ENCODE data around the gene HTR5A.
"Not testable (repeated sequence)": the region's sequence is repeated elsewhere in the genome, so short reads cannot be mapped to it uniquely, and the experiment has no call there.

The HTR5A gene

GRCh38 chr7:155069992-155070751, at the start of gene HTR5A:
HTR5A (plus strand) TSS chr7:155070324; CDS start chr7:155070900, 576 bp downstream.
- peak; percentile 76 for DNase-seq (ENCODE audit: low spot score)

- DNase-seq (ENCODE audit: low spot score), result no peak
Measured at GRCh38 chr7:155020996-155021395, 49.1 kb upstream of the HTR5A start.

DNA sequence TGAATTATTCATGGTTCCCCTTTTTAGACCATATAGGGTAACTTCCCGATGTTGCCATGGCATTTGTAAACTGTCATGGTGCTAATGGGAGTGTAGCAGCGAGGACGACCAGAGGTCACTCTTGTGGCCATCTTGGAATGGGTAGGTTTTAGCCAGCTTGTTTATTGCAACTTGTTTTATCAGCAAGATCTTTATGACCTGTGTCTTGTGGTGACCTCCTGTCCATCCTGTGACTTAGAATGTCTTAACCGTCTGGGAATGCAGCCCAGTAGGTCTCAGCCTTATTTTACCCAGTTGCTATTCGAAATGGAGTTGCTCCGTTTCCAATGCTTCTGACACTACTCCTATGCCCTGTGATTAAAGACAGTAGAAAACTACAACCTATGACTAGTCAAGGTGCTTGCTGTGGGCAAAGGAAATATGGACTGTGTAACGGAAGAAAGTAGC, 48.4 kb upstream of the HTR5A start:
- no peak for DNase-seq (ENCODE audit: low spot score)

DNA sequence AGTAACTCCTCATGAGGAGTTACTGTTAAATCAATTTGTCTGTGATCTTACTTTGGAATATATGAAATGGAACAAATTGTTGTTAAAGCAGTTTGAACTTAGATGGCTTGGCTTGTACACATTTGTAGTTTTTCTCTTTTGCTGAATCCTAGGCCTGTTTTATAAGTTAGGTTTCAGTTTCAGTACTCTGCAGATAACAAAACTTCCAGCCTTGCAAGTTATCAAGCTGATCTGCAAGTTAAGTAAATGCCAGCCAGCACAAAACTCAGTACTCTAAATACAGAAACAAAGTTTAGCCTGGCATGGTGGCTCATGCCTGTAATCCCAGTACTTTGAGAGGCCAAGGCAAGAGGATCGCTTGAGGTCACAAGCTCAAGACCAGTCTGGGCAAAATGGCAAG, 42.2 kb upstream of the HTR5A start:
- DNase-seq (ENCODE audit: low spot score), result no peak

DNA sequence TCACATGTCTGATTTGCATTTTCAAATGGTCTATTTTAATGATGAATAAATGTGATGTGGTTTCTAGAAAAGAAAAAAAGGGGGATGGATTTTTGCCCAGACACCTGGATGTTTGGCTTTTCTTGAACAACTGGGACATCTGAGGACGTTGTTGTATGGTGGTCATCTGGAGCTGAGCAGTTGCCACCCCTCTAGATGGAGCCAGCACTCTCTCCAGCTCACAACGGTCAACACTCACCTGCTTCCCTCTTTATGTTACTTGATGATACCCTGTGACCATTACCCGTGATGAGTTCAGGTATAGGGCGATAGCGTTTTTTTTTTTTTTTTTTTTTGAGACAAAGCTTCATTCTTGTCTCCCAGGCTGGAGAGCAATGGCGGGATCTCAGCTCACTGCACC, 37.1 kb upstream of the HTR5A start:
- DNase-seq (ENCODE audit: low spot score), result no peak

DNA sequence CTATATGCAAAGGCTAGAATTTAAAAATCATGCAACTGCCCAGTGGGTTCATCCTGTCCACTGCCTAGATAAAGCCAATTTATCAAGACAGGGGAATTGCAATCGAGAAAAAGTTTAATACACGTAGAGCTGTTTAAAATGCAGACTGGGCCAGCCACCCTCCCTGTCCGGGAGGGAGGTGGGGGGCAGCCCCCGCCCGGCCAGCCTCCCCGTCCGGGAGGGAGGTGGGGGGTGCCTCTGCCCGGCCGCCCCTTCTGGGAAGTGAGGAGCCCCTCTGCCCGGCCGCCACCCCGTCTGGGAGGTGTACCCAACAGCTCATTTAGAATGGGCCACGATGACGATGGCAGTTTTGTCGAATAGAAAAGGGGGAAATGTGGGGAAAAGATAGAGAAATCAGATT, 35.6 kb upstream of the HTR5A start:
- not testable (repeated sequence) for DNase-seq (ENCODE audit: low spot score)

DNA sequence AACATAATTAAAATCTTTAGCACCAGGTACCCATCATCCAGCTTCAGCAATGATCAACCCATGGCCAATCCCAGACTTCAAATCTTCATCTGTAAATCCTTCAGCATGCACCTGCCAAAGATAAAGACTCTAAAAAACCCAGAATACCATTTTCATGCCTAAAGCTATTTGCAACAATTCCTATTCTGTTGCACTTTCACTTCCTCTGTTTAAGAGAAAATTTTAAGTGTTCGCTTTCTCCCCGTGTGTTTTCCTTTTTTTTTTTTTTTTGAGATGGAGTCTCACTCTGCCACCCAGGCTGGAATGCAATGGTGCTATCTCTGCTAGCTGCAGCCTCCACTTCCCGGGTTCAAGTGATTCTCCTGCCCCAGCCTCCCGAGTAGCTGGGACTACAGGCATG, 31.8 kb upstream of the HTR5A start:
- no peak for DNase-seq (ENCODE audit: low spot score)

- no peak for DNase-seq (ENCODE audit: low spot score)
Measured at GRCh38 chr7:155043756-155044155, 26.4 kb upstream of the HTR5A start.

DNA sequence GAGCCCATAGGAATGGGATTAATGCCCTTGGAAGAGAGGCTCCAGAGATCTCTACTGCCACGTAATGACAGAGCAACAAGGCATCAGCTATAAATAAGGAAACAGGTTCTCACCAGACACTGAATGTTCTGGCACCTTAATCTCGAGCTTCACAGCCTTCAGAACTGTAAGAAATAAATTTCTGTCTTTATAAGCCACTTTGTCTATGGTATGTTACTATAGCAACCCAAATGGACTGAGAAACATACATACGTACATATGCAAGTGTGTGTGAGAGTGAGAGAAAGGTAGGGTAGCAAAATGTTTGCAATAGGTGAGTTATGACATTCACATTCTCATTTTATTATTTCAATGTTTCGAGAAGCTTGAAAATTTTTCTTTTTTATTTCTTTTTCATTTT, 22.1 kb upstream of the HTR5A start:
- no peak for DNase-seq (ENCODE audit: low spot score)

GRCh38 chr7:155051355-155051754, 18.8 kb upstream of the HTR5A start:
- no peak for DNase-seq (ENCODE audit: low spot score)

GRCh38 chr7:155053002-155053401, 17.1 kb upstream of the HTR5A start:
- DNase-seq (ENCODE audit: low spot score), result no peak

- DNase-seq (ENCODE audit: low spot score), result no peak
Measured at GRCh38 chr7:155054761-155055160, 15.4 kb upstream of the HTR5A start.

DNA sequence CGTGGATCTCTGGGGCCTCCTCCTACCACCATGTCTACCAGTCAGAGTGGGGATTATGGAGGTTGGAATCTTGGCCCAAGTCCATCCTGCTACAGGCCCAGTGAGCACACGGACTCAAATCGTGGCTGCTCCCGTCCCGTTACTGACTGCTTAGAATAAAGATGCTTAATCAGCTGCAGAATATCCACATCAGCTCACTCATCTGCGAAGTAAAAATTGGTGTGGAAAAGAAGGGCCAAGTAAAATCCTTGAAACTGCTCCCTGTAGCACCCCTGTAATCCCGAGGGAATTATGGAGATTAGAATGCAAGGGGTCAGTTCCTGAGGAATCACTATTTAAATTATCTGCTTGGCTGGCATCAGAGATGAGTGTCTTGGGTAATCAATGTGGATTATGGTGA, 13.0 kb upstream of the HTR5A start:
- no peak for DNase-seq (ENCODE audit: low spot score)

DNA sequence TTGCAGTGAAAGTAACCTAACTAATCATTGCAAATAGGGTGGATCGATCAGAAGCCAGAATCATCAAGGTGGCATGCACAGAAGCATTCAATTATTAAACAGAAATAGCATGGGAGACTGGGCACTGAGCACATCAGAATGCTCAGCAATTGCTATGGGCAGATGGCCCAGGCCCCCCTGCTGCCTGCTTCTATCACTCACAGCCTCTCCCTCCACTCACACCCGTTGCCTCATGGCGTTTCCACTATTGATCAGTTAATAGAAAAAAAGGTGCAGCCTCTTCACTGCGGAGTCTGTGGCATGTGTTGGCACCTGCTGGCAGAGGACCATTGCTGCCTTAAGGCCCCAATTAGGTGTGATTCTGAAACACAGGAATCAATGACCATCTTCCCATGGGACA, 11.2 kb upstream of the HTR5A start:
- DNase-seq (ENCODE audit: low spot score), result no peak

- DNase-seq (ENCODE audit: low spot score), result no peak
Measured at GRCh38 chr7:155059703-155060102, 10.4 kb upstream of the HTR5A start.

DNA sequence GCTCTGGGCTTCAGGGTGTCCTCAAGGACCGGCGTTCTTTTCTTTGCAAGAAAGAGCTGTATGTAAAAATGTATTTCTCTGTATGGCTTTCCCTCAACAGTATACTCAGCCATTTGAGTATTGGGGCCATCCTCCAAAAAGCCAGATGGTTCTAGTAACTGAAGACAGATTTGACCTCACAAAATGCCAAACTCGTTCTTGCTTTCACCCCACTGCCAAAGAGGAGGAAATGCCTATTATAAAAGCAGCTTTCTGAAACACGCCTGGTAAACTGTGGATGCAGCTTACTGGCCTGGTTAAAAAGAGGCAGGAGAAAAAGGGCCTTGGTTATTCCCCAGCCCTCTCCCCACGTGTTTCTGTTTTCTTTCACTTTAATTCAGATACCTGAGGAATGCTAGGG, 7.7 kb upstream of the HTR5A start:
- no peak for DNase-seq (ENCODE audit: low spot score)

DNA sequence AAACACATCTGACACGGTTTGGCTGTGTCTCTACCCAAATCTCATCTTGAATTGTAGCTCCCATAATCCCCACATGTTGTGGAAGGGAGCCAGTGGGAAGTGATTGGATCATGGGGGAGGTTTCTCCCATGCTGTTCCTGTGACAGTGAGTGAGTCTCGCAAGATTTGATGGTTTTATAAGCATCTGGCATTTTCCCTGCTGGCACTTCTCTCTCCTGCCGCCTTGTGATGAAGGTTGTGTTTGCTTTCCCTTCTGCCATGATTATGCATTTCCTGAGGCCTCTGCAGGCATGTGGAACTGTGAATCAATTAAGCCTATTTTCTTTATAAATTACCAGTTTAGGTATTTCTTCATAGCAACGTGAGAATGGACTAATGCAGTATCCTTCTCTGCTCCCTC, 5.9 kb upstream of the HTR5A start:
- DNase-seq (ENCODE audit: low spot score), result no peak

GRCh38 chr7:155066417-155066950, 3.6 kb upstream of the HTR5A start:
- DNase-seq (ENCODE audit: low spot score), result no peak

DNA sequence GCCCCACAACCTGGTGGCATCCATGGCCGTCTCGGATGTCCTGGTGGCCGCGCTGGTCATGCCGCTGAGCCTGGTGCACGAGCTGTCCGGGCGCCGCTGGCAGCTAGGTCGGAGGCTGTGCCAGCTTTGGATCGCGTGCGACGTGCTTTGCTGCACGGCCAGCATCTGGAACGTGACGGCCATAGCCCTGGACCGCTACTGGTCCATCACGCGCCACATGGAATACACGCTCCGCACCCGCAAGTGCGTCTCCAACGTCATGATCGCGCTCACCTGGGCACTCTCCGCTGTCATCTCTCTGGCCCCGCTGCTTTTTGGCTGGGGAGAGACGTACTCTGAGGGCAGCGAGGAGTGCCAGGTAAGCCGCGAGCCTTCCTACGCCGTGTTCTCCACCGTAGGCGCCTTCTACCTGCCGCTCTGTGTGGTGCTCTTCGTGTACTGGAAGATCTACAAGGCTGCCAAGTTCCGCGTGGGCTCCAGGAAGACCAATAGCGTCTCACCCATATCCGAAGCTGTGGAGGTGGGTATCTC, 1.1 kb downstream of the HTR5A start:
- DNase-seq (ENCODE audit: low spot score), result no peak

DNA sequence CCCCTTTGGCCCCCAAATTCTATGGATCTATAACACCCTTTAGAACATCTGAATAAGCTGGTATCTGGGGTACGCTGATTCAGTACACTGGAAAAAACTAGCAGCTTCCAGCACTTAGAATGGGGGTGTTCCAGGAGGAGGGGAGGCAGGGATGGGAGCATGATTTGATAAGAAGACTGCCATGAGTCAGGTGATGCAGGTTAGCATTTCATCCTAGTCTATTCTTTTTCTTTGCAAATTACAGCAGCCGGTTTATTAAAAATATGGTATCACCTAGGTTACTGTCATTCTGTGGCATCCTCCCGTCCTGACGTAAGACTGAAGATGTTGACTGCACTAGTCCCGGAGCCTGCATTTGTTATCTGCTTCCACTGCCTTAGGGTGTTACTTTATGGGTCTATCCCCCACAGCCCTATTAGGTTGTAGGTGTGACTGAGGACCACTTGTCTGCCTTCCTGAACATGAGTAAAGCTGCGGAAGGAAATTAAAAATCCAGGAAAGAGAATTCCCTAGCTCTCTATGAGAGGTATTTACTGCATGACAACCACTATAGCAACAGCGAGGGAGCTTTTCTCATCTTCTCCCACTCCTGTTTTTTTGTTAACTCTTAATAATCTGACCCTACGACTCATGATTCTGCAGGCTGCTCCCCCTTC, 1.9 kb downstream of the HTR5A start:
- no peak for DNase-seq (ENCODE audit: low spot score)

- no peak for DNase-seq (ENCODE audit: low spot score)
Measured at GRCh38 chr7:155073922-155074321, 3.8 kb downstream of the HTR5A start.

DNA sequence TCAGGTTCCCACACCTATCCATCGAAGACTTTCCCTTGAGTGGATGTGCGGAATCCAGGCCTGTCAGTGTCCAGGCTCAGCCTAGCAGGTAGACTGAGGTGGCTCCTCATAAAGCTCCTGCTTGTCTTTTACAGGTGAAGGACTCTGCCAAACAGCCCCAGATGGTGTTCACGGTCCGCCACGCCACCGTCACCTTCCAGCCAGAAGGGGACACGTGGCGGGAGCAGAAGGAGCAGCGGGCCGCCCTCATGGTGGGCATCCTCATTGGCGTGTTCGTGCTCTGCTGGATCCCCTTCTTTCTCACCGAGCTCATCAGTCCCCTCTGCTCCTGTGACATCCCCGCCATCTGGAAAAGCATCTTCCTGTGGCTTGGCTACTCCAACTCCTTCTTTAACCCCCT, 13.9 kb downstream of the HTR5A start:
- no peak for DNase-seq (ENCODE audit: low spot score)

GRCh38 chr7:155084969-155085368, 14.8 kb downstream of the HTR5A start:
- no peak for DNase-seq (ENCODE audit: low spot score)

Data from HuH-7.5 (cell line).